HEK293T (cell line): ENCODE data around the gene ELMO2.

Experiments used
- ARNT ChIP-seq: fragments of 450-650 bp; IDR thresholded peaks from 2 replicates; pipeline ENCODE4 v1.6.1; 2017; ENCODE audit warnings: mild to moderate bottlenecking
- FOXA1 ChIP-seq: fragments of 450-650 bp; IDR thresholded peaks from 2 replicates; pipeline ENCODE4 v1.6.1; 2016; ENCODE audit warnings: mild to moderate bottlenecking
- SUZ12 ChIP-seq: fragments of 450-650 bp; IDR thresholded peaks from 2 replicates; pipeline ENCODE4 v1.6.1; 2016; ENCODE audit warnings: mild to moderate bottlenecking
- ZNF384 ChIP-seq: fragments of 450-650 bp; IDR thresholded peaks from 2 replicates; pipeline ENCODE4 v1.6.1; 2016

- no peak for TF ChIP-seq FOXA1
- no peak for TF ChIP-seq SUZ12
- no peak for TF ChIP-seq ARNT
- no peak for TF ChIP-seq ZNF384
Observed at GRCh38 chr20:46353500-46354206, 52.8 kb downstream of the ELMO2 start.
